GM23338 (cell line): ENCODE results near the gene DAB2. TPM values are rescaled to one million over a fixed set of nuclear protein-coding genes. Genes with fewer than 3 reads are reported as not detected.

Source experiments
- ATAC-seq: fragments of 200-7000 bp; cut with Tn5 transposase; 3 replicates; pipeline ENCODE4 v1.9.1; 2020
- DNase-seq: peaks from one replicate; pipeline ENCODE4 v3.0.0-alpha.2; 2015; ENCODE audit warnings: low spot score
- H2AFZ ChIP-seq: fragments of 200-600 bp; sonication (generic); 2 replicates; pipeline ENCODE4 v1.8.0; 2016; ENCODE audit warnings: antibody characterized with exemption, mild to moderate bottlenecking, moderate library complexity
- H3F3A ChIP-seq: fragments of 200-600 bp; sonication (generic); replicated peaks from 2 replicates; pipeline ENCODE4 v1.8.0; 2017; ENCODE audit warnings: antibody characterized with exemption, mixed run types, low read depth
- H3K27ac ChIP-seq: fragments of 200-600 bp; sonication (generic); 2 replicates; pipeline ENCODE4 v1.6.1; 2016; ENCODE audit warnings: low read depth
- H3K27me3 ChIP-seq: fragments of 200-600 bp; sonication (generic); 2 replicates; pipeline ENCODE4 v1.8.0; 2016; ENCODE audit warnings: mild to moderate bottlenecking, mixed run types, moderate library complexity; ENCODE audit not compliant: insufficient read depth
- H3K36me3 ChIP-seq: fragments of 200-600 bp; sonication (generic); 2 replicates; pipeline ENCODE4 v1.8.0; 2016; ENCODE audit warnings: mild to moderate bottlenecking; ENCODE audit not compliant: insufficient read depth
- H3K4me1 ChIP-seq: fragments of 200-600 bp; sonication (generic); 2 replicates; pipeline ENCODE4 v1.8.0; 2016; ENCODE audit warnings: mild to moderate bottlenecking, moderate library complexity; ENCODE audit not compliant: insufficient read depth
- H3K4me2 ChIP-seq: fragments of 200-600 bp; sonication (generic); 2 replicates; pipeline ENCODE4 v1.7.1; 2017; ENCODE audit warnings: mixed run types
- H3K4me3 ChIP-seq: fragments of 200-600 bp; sonication (generic); 2 replicates; pipeline ENCODE4 v1.6.1; 2016; ENCODE audit warnings: mixed run types
- H3K79me2 ChIP-seq: fragments of 200-600 bp; sonication (generic); replicated peaks from 2 replicates; pipeline ENCODE4 v1.8.0; 2017; ENCODE audit warnings: mild to moderate bottlenecking; ENCODE audit not compliant: insufficient read depth
- H3K9me2 ChIP-seq: fragments of 200-600 bp; sonication (generic); 2 replicates; pipeline ENCODE4 v1.8.0; 2017; ENCODE audit not compliant: insufficient read depth
- H4K20me1 ChIP-seq: fragments of 200-600 bp; sonication (generic); replicated peaks from 2 replicates; pipeline ENCODE4 v1.8.0; 2017; ENCODE audit warnings: mild to moderate bottlenecking; ENCODE audit not compliant: insufficient read depth
- H3K27ac Mint-ChIP-seq: 2 replicates; pipeline ENCODE4 v1.8.0; 2020; ENCODE audit warnings: inconsistent platforms, mild to moderate bottlenecking, moderate library complexity, mixed read lengths
- H3K27me3 Mint-ChIP-seq: 3 replicates; pipeline ENCODE4 v1.8.0; 2022; ENCODE audit warnings: low read depth, mild to moderate bottlenecking, moderate library complexity, mixed read lengths, inconsistent platforms; ENCODE audit not compliant: insufficient read depth, poor library complexity
- H3K36me3 Mint-ChIP-seq: 3 replicates; pipeline ENCODE4 v1.8.0; 2021; ENCODE audit warnings: low read depth, mild to moderate bottlenecking, inconsistent platforms, moderate library complexity, mixed read lengths
- H3K4me1 Mint-ChIP-seq: 3 replicates; pipeline ENCODE4 v1.8.0; 2020; ENCODE audit warnings: mild to moderate bottlenecking, inconsistent platforms, mixed read lengths
- H3K4me3 Mint-ChIP-seq: 3 replicates; pipeline ENCODE4 v1.8.0; 2021; ENCODE audit warnings: moderate library complexity, mild to moderate bottlenecking, inconsistent platforms, mixed read lengths
- H3K9me3 Mint-ChIP-seq: 3 replicates; pipeline ENCODE4 v1.8.0; 2020; ENCODE audit warnings: moderate library complexity, mild to moderate bottlenecking, inconsistent platforms, mixed read lengths
- CREB1 ChIP-seq: fragments of 250-450 bp; sonication (Bioruptor Pico); IDR thresholded peaks from 2 replicates; pipeline ENCODE4 v1.5.0; 2020; ENCODE audit warnings: low read depth, mild to moderate bottlenecking, moderate library complexity
- EZH2 ChIP-seq: fragments of 200-600 bp; sonication (generic); IDR thresholded peaks from one replicate; pipeline ENCODE4 v1.8.0; 2017; ENCODE audit warnings: antibody characterized with exemption, mild to moderate bottlenecking, low read depth; ENCODE audit not compliant: unreplicated experiment
- EZH2phosphoT487 ChIP-seq: fragments of 200-600 bp; sonication (generic); IDR thresholded peaks from one replicate; pipeline ENCODE4 v1.8.1; 2018; ENCODE audit warnings: antibody characterized with exemption; ENCODE audit not compliant: unreplicated experiment
- JUNB ChIP-seq: IDR thresholded peaks from one replicate; pipeline ENCODE4 v1.6.1; 2016; ENCODE audit warnings: antibody characterized with exemption; ENCODE audit not compliant: unreplicated experiment
- NANOG ChIP-seq: IDR thresholded peaks from 2 replicates; pipeline ENCODE4 v1.6.1; 2016; ENCODE audit warnings: antibody characterized with exemption, borderline replicate concordance
- POLR2AphosphoS5 ChIP-seq: IDR thresholded peaks from 2 replicates; pipeline ENCODE4 v1.6.1; 2016; ENCODE audit warnings: antibody characterized with exemption, low read depth
- STAT1 ChIP-seq: IDR thresholded peaks from one replicate; pipeline ENCODE4 v1.6.1; 2016; ENCODE audit warnings: antibody characterized with exemption; ENCODE audit not compliant: unreplicated experiment
- ZNF114 ChIP-seq: fragments of 250-450 bp; sonication (Bioruptor Pico); IDR thresholded peaks from 2 replicates; pipeline ENCODE4 v1.5.0; 2020; ENCODE audit warnings: mild to moderate bottlenecking, moderate library complexity
- ZNF331 ChIP-seq: fragments of 250-450 bp; sonication (Bioruptor Pico); IDR thresholded peaks from 2 replicates; pipeline ENCODE4 v1.5.0; 2020; ENCODE audit warnings: low read depth, mild to moderate bottlenecking, moderate library complexity
- polyA plus RNA-seq: library from polyadenylated mRNA; unstranded; fragments of >200 nt; fragmentation: Nextera tagmentation; extraction: Ambion mirVana; gene quantifications from 2 replicates; pipeline ENCODE4 v1.2.1, GENCODE V29; 2016
- total RNA-seq: library from RNA; depleted of rRNA; stranded (reverse); fragments of >200 nt; shearing (Covaris generic); gene quantifications from 2 replicates; pipeline ENCODE4 v1.2.3, GENCODE V29; 2014
- TF ChIP-seq, protein P1 (sequence below), 2 experiments: fragments of 200-600 bp in 1 of 2; sonication (generic) in 1 of 2; conservative IDR thresholded peaks; 2 replicates each; pipeline versions ENCODE4 v1.5.1 to v1.6.1; 2016 to 2017; ENCODE audit warnings: antibody characterized with exemption in 2 of 2, low read depth in 2 of 2, mild to moderate bottlenecking in 2 of 2, moderate library complexity in 1 of 2
- TF ChIP-seq, protein P2 (sequence below): fragments of 250-450 bp; sonication (Bioruptor Pico); IDR thresholded peaks from 2 replicates; pipeline ENCODE4 v1.5.0; 2020; ENCODE audit warnings: mild to moderate bottlenecking, moderate library complexity
- TF ChIP-seq, protein P3 (sequence below): IDR thresholded peaks from 2 replicates; pipeline ENCODE4 v1.6.1; 2016; ENCODE audit warnings: antibody characterized with exemption
- TF ChIP-seq, protein P4 (sequence below): IDR thresholded peaks from one replicate; pipeline ENCODE4 v1.6.1; 2018; ENCODE audit warnings: antibody characterized with exemption; ENCODE audit not compliant: unreplicated experiment

Gene DAB2
- total and polyA plus RNA-seq, 2 experiments from 2014 or later = 6.4 to 8.4 TPM

DNA sequence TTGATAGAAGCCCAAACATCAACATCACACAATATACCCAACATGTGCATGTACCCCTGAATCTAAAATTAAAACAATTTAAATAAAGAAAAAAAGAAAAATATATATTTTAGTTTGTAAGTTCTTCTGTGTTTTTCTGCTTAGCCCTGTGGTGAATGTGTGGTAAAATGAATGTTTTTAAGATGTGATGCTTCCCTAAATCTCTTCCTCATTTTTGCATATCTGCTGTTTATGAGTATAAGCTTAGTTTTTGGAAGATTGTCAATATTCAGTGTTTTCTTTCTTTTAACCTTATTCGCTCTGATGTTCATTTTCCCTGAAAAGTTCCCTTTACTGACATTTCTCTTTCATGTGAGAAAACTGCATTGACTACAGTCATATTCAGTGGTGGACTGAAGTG is 44.4 kb upstream of the DAB2 start:
- Mint-ChIP-seq H3K27me3 (peaks cover 2% of the 10 kb centered on the region), H3K27ac (no peak overlapping the region), H3K36me3 (no peaks in the 10 kb centered on the region), H3K4me3 (no peak overlapping the region), H3K4me1 (no peaks in the 10 kb centered on the region), H3K9me3 (no peaks in the 10 kb centered on the region)
- Histone ChIP-seq H3K27ac (no peak overlapping the region), H3F3A (no peaks in the 10 kb centered on the region), H3K36me3 (no peaks in the 10 kb centered on the region), H3K4me3 (no peak overlapping the region), H3K27me3 (no peaks in the 10 kb centered on the region), H4K20me1 (no peaks in the 10 kb centered on the region), H2AFZ (no peak overlapping the region), H3K9me2 (peaks cover 9% of the 10 kb centered on the region; the same call in 1 of the 2 replicates), H3K4me1 (no peaks in the 10 kb centered on the region), H3K4me2 (no peak overlapping the region), H3K79me2 (no peaks in the 10 kb centered on the region)
- ATAC-seq (no peak), DNase-seq (no peak)
- TF ChIP-seq, protein P1, sequence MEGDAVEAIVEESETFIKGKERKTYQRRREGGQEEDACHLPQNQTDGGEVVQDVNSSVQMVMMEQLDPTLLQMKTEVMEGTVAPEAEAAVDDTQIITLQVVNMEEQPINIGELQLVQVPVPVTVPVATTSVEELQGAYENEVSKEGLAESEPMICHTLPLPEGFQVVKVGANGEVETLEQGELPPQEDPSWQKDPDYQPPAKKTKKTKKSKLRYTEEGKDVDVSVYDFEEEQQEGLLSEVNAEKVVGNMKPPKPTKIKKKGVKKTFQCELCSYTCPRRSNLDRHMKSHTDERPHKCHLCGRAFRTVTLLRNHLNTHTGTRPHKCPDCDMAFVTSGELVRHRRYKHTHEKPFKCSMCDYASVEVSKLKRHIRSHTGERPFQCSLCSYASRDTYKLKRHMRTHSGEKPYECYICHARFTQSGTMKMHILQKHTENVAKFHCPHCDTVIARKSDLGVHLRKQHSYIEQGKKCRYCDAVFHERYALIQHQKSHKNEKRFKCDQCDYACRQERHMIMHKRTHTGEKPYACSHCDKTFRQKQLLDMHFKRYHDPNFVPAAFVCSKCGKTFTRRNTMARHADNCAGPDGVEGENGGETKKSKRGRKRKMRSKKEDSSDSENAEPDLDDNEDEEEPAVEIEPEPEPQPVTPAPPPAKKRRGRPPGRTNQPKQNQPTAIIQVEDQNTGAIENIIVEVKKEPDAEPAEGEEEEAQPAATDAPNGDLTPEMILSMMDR (conservative IDR thresholded peaks at IDR 0.05; ENCODE audit: low read depth in 2 of 2) = no peak
- TF ChIP-seq, protein P2, sequence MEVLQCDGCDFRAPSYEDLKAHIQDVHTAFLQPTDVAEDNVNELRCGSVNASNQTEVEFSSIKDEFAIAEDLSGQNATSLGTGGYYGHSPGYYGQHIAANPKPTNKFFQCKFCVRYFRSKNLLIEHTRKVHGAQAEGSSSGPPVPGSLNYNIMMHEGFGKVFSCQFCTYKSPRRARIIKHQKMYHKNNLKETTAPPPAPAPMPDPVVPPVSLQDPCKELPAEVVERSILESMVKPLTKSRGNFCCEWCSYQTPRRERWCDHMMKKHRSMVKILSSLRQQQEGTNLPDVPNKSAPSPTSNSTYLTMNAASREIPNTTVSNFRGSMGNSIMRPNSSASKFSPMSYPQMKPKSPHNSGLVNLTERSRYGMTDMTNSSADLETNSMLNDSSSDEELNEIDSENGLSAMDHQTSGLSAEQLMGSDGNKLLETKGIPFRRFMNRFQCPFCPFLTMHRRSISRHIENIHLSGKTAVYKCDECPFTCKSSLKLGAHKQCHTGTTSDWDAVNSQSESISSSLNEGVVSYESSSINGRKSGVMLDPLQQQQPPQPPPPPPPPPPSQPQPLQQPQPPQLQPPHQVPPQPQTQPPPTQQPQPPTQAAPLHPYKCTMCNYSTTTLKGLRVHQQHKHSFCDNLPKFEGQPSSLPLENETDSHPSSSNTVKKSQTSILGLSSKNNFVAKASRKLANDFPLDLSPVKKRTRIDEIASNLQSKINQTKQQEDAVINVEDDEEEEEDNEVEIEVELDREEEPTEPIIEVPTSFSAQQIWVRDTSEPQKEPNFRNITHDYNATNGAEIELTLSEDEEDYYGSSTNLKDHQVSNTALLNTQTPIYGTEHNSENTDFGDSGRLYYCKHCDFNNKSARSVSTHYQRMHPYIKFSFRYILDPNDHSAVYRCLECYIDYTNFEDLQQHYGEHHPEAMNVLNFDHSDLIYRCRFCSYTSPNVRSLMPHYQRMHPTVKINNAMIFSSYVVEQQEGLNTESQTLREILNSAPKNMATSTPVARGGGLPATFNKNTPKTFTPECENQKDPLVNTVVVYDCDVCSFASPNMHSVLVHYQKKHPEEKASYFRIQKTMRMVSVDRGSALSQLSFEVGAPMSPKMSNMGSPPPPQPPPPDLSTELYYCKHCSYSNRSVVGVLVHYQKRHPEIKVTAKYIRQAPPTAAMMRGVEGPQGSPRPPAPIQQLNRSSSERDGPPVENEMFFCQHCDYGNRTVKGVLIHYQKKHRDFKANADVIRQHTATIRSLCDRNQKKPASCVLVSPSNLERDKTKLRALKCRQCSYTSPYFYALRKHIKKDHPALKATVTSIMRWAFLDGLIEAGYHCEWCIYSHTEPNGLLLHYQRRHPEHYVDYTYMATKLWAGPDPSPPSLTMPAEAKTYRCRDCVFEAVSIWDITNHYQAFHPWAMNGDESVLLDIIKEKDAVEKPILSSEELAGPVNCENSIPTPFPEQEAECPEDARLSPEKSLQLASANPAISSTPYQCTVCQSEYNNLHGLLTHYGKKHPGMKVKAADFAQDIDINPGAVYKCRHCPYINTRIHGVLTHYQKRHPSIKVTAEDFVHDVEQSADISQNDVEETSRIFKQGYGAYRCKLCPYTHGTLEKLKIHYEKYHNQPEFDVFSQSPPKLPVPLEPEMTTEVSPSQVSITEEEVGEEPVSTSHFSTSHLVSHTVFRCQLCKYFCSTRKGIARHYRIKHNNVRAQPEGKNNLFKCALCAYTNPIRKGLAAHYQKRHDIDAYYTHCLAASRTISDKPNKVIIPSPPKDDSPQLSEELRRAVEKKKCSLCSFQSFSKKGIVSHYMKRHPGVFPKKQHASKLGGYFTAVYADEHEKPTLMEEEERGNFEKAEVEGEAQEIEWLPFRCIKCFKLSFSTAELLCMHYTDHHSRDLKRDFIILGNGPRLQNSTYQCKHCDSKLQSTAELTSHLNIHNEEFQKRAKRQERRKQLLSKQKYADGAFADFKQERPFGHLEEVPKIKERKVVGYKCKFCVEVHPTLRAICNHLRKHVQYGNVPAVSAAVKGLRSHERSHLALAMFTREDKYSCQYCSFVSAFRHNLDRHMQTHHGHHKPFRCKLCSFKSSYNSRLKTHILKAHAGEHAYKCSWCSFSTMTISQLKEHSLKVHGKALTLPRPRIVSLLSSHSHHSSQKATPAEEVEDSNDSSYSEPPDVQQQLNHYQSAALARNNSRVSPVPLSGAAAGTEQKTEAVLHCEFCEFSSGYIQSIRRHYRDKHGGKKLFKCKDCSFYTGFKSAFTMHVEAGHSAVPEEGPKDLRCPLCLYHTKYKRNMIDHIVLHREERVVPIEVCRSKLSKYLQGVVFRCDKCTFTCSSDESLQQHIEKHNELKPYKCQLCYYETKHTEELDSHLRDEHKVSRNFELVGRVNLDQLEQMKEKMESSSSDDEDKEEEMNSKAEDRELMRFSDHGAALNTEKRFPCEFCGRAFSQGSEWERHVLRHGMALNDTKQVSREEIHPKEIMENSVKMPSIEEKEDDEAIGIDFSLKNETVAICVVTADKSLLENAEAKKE (CRISPR knock-in tag) = no peak
- no peak for TF ChIP-seq ZNF331 (CRISPR knock-in tag)
- TF ChIP-seq, protein P3, sequence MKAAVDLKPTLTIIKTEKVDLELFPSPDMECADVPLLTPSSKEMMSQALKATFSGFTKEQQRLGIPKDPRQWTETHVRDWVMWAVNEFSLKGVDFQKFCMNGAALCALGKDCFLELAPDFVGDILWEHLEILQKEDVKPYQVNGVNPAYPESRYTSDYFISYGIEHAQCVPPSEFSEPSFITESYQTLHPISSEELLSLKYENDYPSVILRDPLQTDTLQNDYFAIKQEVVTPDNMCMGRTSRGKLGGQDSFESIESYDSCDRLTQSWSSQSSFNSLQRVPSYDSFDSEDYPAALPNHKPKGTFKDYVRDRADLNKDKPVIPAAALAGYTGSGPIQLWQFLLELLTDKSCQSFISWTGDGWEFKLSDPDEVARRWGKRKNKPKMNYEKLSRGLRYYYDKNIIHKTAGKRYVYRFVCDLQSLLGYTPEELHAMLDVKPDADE = no peak
- TF ChIP-seq EZH2phosphoT487 = no peak
- no peak for TF ChIP-seq NANOG
- no peak for TF ChIP-seq ZNF114 (CRISPR knock-in tag)
- TF ChIP-seq STAT1 = no peak
- no peak for TF ChIP-seq JUNB
- no peak for TF ChIP-seq EZH2
- no peak for TF ChIP-seq CREB1 (CRISPR knock-in tag)
- TF ChIP-seq, protein P4, sequence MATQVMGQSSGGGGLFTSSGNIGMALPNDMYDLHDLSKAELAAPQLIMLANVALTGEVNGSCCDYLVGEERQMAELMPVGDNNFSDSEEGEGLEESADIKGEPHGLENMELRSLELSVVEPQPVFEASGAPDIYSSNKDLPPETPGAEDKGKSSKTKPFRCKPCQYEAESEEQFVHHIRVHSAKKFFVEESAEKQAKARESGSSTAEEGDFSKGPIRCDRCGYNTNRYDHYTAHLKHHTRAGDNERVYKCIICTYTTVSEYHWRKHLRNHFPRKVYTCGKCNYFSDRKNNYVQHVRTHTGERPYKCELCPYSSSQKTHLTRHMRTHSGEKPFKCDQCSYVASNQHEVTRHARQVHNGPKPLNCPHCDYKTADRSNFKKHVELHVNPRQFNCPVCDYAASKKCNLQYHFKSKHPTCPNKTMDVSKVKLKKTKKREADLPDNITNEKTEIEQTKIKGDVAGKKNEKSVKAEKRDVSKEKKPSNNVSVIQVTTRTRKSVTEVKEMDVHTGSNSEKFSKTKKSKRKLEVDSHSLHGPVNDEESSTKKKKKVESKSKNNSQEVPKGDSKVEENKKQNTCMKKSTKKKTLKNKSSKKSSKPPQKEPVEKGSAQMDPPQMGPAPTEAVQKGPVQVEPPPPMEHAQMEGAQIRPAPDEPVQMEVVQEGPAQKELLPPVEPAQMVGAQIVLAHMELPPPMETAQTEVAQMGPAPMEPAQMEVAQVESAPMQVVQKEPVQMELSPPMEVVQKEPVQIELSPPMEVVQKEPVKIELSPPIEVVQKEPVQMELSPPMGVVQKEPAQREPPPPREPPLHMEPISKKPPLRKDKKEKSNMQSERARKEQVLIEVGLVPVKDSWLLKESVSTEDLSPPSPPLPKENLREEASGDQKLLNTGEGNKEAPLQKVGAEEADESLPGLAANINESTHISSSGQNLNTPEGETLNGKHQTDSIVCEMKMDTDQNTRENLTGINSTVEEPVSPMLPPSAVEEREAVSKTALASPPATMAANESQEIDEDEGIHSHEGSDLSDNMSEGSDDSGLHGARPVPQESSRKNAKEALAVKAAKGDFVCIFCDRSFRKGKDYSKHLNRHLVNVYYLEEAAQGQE = no peak
- TF ChIP-seq POLR2AphosphoS5 = no peak
